Caco-2 (cell line): ENCODE data around the gene RASAL3. TPM values are rescaled to one million over a fixed set of nuclear protein-coding genes. Genes with fewer than 3 reads are reported as not detected.

Experiments
- BruUV-seq: library from RNA; stranded (reverse); fragments of 400-500 nt; replicated peaks from 2 replicates; lab custom pipeline; 2021; lab: Mats Ljungman, UMichigan
- CTCF ChIA-PET: fragments of 300-600 bp; sonication (Branson Sonifier 250); formaldehyde crosslinking; loops from one replicate; lab custom pipeline; 2022; ENCODE audit warnings: antibody characterized with exemption; lab: Charles Lee
- POLR2A ChIA-PET: fragments of 300-600 bp; sonication (Branson Sonifier 250); formaldehyde crosslinking; loops from one replicate; lab custom pipeline; 2022; ENCODE audit warnings: antibody characterized with exemption; lab: Charles Lee
- DNase-seq, 2 experiments: peaks; one replicate each; pipeline versions ENCODE4 v3.0.0 to v3.0.0-alpha.2; 2020 to 2022
- H3K27me3 ChIP-seq: replicated peaks from 2 replicates; pipeline ENCODE4 v1.6.0; 2011; ENCODE audit warnings: low read length; ENCODE audit not compliant: control insufficient read depth, insufficient read depth
- H3K36me3 ChIP-seq: 2 replicates; pipeline ENCODE4 v1.5.1; 2011; ENCODE audit warnings: low read length; ENCODE audit not compliant: control insufficient read depth, insufficient read depth
- H3K4me1 ChIP-seq: fragments of 250-450 bp; sonication (Bioruptor Pico); 2 replicates; pipeline ENCODE4 v1.5.1; 2020; ENCODE audit warnings: mild to moderate bottlenecking
- H3K4me3 ChIP-seq: 2 replicates; pipeline ENCODE4 v1.5.1; 2011; ENCODE audit warnings: low read depth, mild to moderate bottlenecking, control low read depth, low read length
- H3K9me3 ChIP-seq: fragments of 250-450 bp; sonication (Bioruptor Pico); 2 replicates; pipeline ENCODE4 v1.5.1; 2020; ENCODE audit warnings: mild to moderate bottlenecking, moderate library complexity
- H3K27ac Mint-ChIP-seq: one replicate; pipeline ENCODE4 v1.8.0; 2022; ENCODE audit warnings: mixed read lengths; ENCODE audit not compliant: unreplicated experiment
- H3K27me3 Mint-ChIP-seq: one replicate; pipeline ENCODE4 v1.8.0; 2022; ENCODE audit warnings: mixed read lengths; ENCODE audit not compliant: insufficient read depth, unreplicated experiment
- H3K36me3 Mint-ChIP-seq: one replicate; pipeline ENCODE4 v1.8.0; 2022; ENCODE audit warnings: mild to moderate bottlenecking, mixed read lengths; ENCODE audit not compliant: insufficient read depth, unreplicated experiment
- H3K4me1 Mint-ChIP-seq: one replicate; pipeline ENCODE4 v1.8.0; 2022; ENCODE audit warnings: low read depth, mixed read lengths; ENCODE audit not compliant: unreplicated experiment
- H3K4me3 Mint-ChIP-seq: one replicate; pipeline ENCODE4 v1.8.0; 2022; ENCODE audit warnings: mild to moderate bottlenecking, moderate library complexity, mixed read lengths; ENCODE audit not compliant: unreplicated experiment
- H3K9me3 Mint-ChIP-seq: one replicate; pipeline ENCODE4 v1.8.0; 2022; ENCODE audit warnings: mixed read lengths; ENCODE audit not compliant: unreplicated experiment
- intact Hi-C: fragments of 100-400 bp; cut with micrococcal nuclease; formaldehyde crosslinking; loops from one replicate; pipeline ENCODE4 v1.10.0; 2022; ENCODE audit not compliant: unreplicated experiment
- total RNA-seq: library from RNA; stranded (reverse); gene quantifications from 2 replicates; pipeline ENCODE4 v1.2.3, GENCODE V29; 2022
- TF ChIP-seq, protein P1 (sequence below), 2 experiments: fragments of 200-600 bp in 1 of 2; IDR thresholded peaks; 1 replicate in 1 of 2; 2 replicates in 1 of 2; pipeline versions ENCODE4 v1.5.1 to v1.8.0; 2011 to 2022; ENCODE audit warnings: antibody characterized with exemption in 1 of 2, control low read depth in 1 of 2, inconsistent platforms in 1 of 2, low read depth in 1 of 2, low read length in 1 of 2, mild to moderate bottlenecking in 1 of 2, moderate library complexity in 1 of 2; ENCODE audit not compliant: insufficient read depth in 1 of 2, severe bottlenecking in 1 of 2, unreplicated experiment in 1 of 2

Gene RASAL3
- total RNA-seq, 1 experiment from 2014 or later, result not detected

DNA sequence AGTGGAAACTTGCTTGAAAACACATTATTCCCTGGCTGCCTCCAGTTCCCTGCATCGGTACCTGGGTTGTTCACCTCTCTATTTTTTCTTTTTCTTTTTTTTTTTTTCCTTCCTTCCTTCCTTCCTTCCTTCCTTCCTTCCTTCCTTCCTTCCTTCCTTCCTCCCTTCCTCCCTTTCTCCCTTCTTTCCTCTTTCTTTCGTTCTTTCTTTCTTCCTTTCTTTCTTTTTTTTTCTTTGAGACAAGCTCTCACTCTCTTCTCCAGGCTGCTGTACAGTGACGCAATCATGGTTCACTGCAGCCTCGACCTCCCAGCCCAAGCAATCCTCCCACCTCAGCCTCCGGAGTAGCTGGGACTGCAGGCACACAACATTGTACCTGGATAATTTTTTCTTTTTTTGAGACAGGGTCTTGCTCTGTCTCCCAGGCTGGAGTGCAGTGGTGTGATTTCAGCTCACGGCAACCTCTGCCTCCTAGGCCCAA, 3.4 kb upstream of the RASAL3 start:
- TF ChIP-seq, protein P1, sequence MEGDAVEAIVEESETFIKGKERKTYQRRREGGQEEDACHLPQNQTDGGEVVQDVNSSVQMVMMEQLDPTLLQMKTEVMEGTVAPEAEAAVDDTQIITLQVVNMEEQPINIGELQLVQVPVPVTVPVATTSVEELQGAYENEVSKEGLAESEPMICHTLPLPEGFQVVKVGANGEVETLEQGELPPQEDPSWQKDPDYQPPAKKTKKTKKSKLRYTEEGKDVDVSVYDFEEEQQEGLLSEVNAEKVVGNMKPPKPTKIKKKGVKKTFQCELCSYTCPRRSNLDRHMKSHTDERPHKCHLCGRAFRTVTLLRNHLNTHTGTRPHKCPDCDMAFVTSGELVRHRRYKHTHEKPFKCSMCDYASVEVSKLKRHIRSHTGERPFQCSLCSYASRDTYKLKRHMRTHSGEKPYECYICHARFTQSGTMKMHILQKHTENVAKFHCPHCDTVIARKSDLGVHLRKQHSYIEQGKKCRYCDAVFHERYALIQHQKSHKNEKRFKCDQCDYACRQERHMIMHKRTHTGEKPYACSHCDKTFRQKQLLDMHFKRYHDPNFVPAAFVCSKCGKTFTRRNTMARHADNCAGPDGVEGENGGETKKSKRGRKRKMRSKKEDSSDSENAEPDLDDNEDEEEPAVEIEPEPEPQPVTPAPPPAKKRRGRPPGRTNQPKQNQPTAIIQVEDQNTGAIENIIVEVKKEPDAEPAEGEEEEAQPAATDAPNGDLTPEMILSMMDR (IDR thresholded peaks at IDR 0.05; ENCODE audit: insufficient read depth in 1 of 2, low read depth in 1 of 2, low read length in 1 of 2, severe bottlenecking in 1 of 2, unreplicated experiment in 1 of 2), result no peak
- no peaks in the 10 kb centered on the region for H3K27me3 Mint-ChIP-seq
- no peaks in the 10 kb centered on the region for H3K9me3 Mint-ChIP-seq
- peaks cover 11% of the 10 kb centered on the region for H3K4me1 Mint-ChIP-seq
- H3K27ac Mint-ChIP-seq, result no peak overlapping the region
- BruUV-seq, result no TSS peak
- POLR2A ChIA-PET, result no interaction called here
- DNase-seq, result no peak
- CTCF ChIA-PET, result no interaction called here
- Histone ChIP-seq H3K9me3 (no peaks in the 10 kb centered on the region), H3K4me3 (no peak overlapping the region), H3K4me1 (peaks cover 4% of the 10 kb centered on the region; the same call in 1 of the 2 replicates), H3K27me3 (no peaks in the 10 kb centered on the region), H3K36me3 (no peaks in the 10 kb centered on the region)
- intact Hi-C loops, result no loop called here
- H3K4me3 Mint-ChIP-seq, result no peak overlapping the region
- peaks cover 6% of the 10 kb centered on the region for H3K36me3 Mint-ChIP-seq

DNA sequence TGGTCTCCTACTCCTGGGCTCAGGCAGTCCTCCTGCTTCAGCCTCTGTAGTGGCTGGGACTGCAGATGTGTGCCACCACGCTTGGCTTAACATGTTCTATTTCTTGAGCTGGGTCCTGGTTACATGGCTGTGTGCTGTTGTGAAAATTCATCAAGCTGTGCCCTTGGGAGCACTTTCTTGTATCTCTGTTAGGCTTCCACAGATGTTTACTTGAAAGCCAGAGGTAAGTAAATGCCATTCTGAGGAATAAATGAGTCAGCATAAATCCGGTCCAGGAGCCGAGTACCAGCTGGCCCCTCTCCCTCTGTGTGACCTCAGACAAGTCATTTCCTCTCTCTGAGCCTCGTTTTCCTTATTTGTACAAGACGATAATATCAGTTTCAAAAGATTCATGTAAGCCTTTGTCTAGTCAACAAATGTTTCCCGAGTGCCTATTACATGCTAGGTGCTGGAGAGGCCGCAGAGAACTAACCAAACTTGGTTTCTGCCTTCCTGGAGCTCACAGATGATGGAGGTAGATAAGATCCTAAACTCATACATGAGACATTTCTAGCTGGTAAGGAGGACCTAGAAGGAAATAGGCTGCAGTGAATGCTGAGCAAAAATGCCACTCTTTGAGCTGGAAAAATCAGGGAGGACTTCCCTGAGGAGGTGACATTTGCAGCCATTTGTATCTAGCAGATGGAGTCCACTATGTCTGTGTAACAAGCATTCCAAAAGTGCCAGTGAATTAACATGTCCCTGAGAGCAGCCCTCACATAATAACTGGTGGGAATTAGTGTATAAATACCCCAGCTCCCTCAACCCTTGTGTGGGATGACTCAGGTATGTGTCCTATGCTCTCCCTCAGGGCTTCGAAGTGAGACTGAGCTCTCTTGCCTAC, 2.7 kb upstream of the RASAL3 start:
- ChIA-PET CTCF (no interaction called here), POLR2A (interaction anchor here (0.7 kb wide), 1 partner anchor 202 kb away, joined by 4 read pairs; no protein-coding TSS in a partner anchor)
- H3K4me1 ChIP-seq, result peaks cover 4% of the 10 kb centered on the region; the same call in 1 of the 2 replicates
- H3K36me3 ChIP-seq, result no peaks in the 10 kb centered on the region
- peaks cover 6% of the 10 kb centered on the region for H3K36me3 Mint-ChIP-seq
- no peaks in the 10 kb centered on the region for H3K9me3 Mint-ChIP-seq
- no peak overlapping the region for H3K4me3 ChIP-seq
- H3K27me3 ChIP-seq, result no peaks in the 10 kb centered on the region
- DNase-seq, result no peak
- H3K27ac Mint-ChIP-seq, result no peak overlapping the region
- BruUV-seq, result no TSS peak
- no peaks in the 10 kb centered on the region for H3K9me3 ChIP-seq
- H3K4me3 Mint-ChIP-seq, result no peak overlapping the region
- TF ChIP-seq, protein P1 (IDR thresholded peaks at IDR 0.05; ENCODE audit: insufficient read depth in 1 of 2, low read depth in 1 of 2, low read length in 1 of 2, severe bottlenecking in 1 of 2, unreplicated experiment in 1 of 2), result no peak
- peaks cover 11% of the 10 kb centered on the region for H3K4me1 Mint-ChIP-seq
- intact Hi-C loops, result no loop called here
- no peaks in the 10 kb centered on the region for H3K27me3 Mint-ChIP-seq

DNA sequence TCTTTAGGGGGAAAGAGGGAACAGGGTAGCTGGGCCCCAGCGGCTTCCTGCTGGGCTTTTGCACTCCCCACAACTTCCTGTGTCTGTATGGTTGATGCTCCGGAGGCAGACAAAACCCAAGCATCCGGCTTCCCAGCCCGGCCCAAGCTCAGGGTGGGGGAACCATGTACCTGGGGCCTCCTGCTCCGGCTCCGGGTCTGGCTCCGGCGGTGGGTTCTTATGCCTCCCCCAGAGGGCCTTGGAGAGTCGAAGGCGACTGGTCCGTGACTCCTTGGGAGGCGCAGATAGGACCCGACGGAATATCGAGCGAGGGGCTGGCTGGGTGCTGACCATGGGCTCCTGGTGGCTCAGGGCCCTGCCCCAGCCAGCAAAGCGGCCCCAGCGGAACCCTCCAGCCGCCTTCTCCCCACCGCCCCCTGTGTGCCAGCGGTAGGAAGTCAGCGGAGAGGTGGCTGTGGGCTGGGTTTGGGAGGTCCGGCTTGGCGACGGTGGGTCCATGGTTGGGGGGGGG, 428 bp downstream of the RASAL3 start:
- no peak overlapping the region for H3K4me3 ChIP-seq
- intact Hi-C loops, result no loop called here
- CTCF ChIA-PET, result no interaction called here
- no peaks in the 10 kb centered on the region for H3K9me3 ChIP-seq
- H3K4me1 Mint-ChIP-seq, result peaks cover 6% of the 10 kb centered on the region
- no TSS peak for BruUV-seq
- peaks cover under 1% of the 10 kb centered on the region; the same call in 1 of the 2 replicates for H3K4me1 ChIP-seq
- H3K36me3 ChIP-seq, result no peaks in the 10 kb centered on the region
- H3K4me3 Mint-ChIP-seq, result no peak overlapping the region
- POLR2A ChIA-PET, result no interaction called here
- TF ChIP-seq, protein P1 (IDR thresholded peaks at IDR 0.05; ENCODE audit: insufficient read depth in 1 of 2, low read depth in 1 of 2, low read length in 1 of 2, severe bottlenecking in 1 of 2, unreplicated experiment in 1 of 2), result no peak
- H3K9me3 Mint-ChIP-seq, result no peaks in the 10 kb centered on the region
- peaks cover 2% of the 10 kb centered on the region for H3K27me3 Mint-ChIP-seq
- DNase-seq, result no peak
- no peaks in the 10 kb centered on the region for H3K27me3 ChIP-seq
- H3K36me3 Mint-ChIP-seq, result peaks cover 6% of the 10 kb centered on the region
- no peak overlapping the region for H3K27ac Mint-ChIP-seq
